GM10847 (cell line): ENCODE measurements around the gene BBS10.

Source experiments
- POLR2A ChIP-seq: IDR thresholded peaks from 2 replicates; pipeline ENCODE4 v1.6.1; 2011; ENCODE audit not compliant: insufficient read length; ENCODE audit errors: extremely low read depth

The BBS10 gene

DNA sequence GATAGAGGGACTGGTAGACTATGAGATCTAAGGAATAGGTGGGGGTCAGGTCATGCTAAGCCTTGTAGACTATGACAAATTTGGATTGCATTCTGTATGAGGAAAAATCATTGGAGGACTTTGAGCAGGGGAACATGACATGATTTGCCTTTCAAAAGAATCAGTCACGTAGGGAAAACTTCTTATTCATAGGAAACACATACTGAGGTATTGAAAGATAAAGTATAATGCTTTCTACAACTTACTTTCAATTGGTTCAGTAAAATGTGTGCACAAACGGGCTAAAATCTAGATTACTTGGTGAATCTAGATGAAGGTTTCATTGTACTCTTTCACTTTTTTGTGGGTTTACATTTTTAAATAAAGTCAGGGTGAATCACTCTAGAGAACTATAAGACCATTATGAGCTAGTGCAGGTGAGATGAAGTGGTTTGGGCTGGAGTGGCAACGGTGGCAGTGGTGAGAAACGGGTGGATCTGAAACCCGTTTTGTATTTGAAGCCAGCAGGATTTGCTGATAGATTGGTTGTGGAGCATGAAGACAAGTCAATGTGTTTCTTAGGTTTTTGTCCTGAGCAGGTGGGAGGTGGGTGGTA lies 6.7 kb downstream of the BBS10 start:
- TF ChIP-seq POLR2A: no peak

DNA sequence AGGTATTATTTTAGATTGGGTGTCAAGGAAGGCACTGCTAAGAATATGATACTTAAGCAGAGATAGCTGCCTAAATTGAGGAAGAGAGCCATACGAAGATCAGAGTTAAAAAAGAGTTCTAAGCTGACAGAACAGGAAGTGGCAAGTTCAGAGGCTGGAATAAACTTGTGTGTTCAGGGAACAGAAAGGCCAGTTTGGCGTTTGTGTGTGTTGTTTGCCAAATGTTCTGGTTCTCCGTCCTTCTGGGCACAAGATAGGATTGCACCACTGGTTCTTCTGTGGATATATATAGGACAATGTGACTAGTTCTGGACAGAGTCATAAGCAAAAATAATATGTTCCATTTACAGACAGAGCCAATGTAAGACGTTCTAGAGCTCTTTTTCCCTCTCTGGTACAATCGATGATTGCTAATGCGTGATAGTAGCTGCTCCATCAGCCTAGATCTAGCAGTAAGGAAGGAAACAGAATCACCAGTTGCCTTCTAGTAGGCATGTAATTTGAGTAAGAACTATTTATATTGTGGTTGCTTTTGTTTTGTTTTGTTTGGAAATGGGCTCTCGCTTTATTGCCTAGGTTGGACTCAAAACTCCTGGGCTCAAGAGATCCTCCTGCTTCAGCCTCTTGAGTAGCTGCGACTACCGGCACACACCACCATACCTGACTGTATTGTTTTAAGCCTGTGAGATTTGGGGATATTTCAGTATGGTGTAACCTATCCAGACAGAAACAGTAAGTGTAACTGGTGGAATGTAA lies 7.4 kb downstream of the BBS10 start:
- no peak for TF ChIP-seq POLR2A

DNA sequence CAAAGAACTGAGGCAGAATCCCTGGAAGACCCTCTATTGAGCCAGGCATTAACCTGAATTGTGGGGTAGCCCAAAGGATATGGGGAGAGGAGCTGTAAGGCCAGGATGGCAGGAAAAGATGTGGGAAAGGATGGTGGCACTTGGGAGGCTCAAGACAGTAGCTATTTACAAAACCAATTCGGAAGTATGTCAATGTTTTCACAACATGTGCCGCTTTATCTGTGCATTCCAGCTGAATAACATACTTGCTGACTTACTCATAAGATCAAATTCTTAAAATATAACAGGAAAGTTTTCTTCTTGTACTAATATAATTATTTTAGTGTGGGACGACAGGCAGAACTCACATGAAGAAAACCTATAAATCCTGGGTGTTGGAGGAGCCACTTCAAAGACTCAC lies 10.6 kb downstream of the BBS10 start:
- no peak for TF ChIP-seq POLR2A

DNA sequence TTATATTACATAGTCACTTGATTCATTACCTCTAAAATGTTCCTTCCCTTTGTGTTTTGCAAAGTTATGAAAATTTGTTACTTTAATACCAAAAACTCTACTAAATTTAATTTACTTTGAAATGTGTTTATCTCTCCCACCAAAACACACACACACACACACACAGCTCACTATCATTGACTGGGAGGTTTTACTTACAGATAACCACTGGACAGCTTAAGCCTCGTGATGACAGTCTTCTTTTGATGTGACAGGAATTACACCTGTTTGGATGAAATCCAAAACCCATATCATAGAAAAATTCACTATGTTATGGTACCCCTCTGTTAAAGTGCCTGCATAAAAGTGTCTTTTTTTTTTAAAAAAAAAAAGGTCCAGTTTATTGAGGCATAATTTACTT lies 15.6 kb downstream of the BBS10 start:
- TF ChIP-seq POLR2A: no peak

DNA sequence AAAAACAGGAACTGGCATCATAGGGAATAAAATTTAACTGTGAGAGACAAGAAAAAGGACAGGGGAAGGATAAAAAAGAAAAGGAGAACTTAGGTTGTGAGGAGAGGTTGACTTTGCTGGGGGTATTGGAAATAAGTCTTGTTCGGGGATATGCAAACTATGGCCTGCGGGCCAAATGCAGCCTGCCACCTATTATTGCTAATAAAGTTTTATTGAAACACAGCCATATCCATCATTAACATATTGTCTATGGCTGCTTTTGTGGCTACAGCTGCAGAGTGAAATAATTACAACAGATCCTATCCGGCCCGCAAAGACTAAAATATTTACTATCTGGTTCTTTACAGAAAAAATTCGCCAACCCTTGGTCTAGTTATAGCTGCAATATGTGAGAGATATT lies 18.6 kb downstream of the BBS10 start:
- TF ChIP-seq POLR2A: no peak

DNA sequence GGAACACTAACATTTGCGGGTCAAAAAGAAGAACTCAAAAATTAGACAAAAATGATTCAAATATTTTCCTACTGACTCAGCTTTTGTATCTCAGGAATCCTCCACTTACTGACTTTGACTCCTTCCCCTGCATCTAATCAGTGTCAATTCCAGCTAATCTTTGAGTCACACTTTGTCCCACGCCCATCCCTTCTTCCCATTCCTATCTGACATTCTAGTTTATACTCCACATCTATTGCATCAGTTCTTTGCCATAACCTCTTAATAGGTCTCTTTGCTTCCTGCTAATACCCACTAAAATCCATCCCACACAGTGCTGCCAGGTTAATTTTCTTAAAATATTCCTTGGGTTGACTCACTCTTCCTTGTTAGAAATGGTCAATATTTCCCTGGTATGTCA lies 19.1 kb downstream of the BBS10 start:
- TF ChIP-seq POLR2A: no peak

DNA sequence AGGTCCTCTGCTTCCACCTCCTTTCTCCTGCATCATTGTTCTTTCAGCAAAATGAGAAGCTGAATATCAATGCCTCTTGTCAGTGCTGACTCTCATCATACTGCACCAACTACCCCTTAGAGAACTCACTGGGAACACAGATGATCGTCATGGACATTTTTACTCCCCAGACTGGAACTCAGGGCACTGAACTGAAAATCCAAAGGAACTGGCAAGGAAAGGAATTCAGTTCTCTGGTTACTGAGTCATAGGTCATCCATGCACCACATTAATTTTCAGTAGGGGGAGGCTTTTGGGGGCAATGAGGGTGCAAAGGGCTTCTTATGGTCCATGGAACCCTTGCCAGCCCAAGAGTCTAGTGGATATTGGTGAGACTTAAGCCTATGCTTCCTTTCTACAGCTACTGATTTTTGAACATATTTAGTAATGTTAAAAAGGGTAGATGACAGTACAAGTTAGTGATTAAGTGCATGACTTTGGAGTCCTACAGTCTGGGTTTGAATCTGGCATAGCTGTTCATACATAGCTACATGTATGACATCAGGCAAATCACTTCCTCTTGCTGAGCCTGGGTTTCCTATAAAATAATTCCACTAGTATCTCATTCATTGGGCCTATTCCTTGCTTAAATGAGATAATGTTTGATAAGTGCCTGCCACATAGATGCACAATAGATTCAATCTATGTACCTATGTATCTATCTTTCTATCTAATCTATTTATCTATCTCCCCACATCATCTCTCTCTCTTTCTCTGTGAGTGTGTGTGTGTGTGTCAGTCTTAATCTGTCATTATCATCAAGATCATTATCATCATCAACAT lies 29.2 kb downstream of the BBS10 start:
- TF ChIP-seq POLR2A: no peak

DNA sequence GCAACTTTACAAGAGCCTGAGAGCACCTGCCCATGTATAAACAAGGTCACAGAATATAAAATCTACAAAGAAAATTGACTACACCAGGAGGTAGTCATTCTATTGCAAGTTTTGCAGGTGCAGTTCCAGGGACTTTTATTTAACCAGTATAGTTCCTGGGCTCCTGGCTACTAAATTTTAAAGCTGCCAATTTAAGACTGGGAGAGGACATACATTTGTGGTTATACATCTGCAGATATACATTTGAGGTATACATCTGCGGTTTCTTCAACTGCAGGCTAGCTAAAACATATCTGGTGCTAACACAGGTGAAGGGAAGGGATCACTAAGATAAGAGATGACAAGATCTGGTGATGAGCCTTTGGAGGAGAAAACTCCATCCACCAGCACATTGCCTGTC lies 30.2 kb downstream of the BBS10 start:
- TF ChIP-seq POLR2A: no peak

DNA sequence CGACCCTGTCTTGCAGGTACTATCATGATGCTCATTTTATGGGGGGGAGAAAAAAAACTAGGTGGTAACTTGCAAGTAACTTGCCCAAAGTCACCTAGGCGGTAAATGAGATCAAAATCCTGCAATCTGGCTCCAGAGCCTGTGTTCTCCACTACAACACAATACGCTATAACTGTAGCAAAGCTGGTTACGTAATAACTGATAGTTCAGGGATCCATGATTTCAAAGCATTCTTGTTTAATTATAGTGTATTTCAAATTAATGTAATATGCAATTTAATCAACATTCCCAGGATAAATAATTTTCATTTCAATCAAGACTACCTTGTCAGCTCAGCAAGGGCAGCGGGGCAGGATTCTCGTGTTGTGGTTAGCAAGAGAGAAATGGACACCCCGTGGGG lies 31.7 kb downstream of the BBS10 start:
- TF ChIP-seq POLR2A: no peak

DNA sequence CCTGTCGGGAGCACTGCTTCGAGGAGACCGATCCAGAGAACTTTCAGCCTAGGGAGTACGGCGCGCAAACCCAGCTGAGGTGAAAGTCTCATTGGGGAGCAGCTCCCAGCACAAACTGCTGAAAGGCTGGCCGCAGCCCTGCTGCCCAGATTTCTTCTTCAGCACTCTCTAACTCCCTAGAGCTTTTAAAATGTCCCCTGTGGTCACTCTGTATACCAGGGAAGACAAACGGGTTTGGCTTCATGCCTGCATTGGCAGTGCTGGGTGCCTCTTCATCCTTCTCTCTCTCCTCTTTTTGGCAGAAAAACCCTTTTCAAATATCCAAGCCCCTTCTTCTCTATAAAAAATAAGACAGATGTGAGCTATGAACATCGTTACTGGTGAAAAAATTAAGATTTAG lies 34.9 kb downstream of the BBS10 start:
- no peak for TF ChIP-seq POLR2A

DNA sequence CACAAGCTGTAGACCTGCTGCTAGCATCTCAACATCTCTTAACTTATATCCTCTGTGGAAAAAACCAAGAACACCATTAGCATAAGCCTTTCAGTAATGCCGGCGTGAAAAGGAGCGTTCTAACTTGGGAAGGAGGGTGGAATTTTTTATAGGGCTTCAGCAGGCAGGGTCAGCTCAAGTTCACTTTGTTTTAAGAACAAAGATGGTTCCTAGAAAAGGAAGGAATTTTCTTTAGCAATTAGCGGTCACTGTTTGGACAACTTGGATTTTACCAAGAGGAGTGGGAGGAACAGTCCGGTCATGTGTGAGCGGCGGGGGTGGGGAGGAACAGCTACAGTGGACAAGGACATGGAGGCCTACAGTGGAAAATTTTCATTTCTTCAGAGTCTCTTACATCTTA lies 35.9 kb downstream of the BBS10 start:
- TF ChIP-seq POLR2A: no peak

DNA sequence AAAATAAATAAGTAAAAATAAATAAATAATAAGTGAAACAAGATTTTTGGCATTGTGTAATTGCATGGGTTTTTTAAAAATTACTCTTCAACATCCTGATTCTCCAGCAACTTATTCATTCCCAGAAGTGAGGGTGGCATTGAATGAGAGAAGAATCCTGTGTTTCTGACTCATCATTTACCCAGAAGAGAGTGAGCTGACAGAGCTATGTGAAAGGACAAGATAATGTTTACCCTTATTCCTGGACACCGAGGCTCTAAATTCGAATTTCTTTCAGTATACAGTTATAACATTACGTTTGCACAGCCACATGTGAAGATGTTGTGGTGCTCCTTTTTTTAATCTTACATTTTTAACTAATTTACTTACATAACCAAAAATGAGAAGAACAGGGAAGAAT lies 36.4 kb downstream of the BBS10 start:
- no peak for TF ChIP-seq POLR2A

DNA sequence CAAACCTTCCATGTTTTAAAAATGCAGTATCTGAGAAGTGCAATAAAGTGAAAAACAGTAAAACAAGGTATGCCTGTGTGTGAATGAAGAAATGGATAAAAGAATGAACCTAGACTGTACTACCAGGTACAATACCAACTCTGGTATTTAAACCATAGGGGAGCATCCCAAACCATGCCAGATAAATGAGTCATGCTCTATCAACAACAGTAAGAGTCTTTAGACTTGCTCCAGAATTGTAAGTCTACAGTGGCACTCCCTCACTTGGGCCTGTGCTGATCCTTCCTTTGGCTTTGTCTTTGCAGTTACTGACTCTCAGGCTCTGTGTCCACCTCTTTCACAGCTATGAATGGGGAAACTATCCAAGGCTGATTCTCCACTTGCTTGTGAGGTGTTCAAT lies 38.1 kb downstream of the BBS10 start:
- TF ChIP-seq POLR2A: no peak

DNA sequence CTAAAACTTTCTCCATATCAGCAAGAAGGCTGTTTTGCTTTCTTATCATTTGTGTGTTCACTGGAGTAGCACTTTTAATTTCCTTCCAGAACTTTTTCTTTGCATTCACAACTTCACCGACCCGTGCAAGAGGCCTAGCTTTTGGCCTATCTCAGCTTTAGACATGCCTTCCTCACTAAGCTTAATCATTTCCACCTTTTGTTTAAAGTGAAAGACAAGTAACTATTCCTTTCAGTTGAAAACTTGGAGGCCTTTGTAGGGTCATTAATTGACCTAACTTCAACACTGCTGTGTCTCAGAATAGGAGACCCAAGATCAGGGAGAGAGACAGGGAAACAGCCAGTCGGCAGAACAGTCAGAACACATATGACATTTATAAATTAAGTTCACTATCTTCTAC lies 39.3 kb downstream of the BBS10 start:
- no peak for TF ChIP-seq POLR2A

DNA sequence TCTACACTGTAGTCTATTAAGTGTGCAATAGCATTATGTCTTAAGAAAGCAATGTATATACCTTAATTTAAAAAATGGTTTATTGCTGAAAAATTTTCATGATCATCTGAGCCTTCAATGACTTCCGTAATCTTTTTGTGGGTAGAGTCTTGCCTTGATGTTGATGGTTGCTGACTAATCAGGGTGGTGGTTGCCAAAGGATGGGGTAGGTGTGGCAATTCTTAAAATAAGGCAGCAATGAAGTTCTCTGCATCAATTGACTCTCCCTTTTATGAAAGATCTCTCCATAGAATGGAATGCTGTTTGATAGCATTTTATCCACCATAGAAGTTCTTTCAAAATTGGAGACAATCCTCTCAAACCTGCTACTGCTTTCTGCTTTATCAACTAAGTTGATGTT lies 41.1 kb downstream of the BBS10 start:
- no peak for TF ChIP-seq POLR2A

DNA sequence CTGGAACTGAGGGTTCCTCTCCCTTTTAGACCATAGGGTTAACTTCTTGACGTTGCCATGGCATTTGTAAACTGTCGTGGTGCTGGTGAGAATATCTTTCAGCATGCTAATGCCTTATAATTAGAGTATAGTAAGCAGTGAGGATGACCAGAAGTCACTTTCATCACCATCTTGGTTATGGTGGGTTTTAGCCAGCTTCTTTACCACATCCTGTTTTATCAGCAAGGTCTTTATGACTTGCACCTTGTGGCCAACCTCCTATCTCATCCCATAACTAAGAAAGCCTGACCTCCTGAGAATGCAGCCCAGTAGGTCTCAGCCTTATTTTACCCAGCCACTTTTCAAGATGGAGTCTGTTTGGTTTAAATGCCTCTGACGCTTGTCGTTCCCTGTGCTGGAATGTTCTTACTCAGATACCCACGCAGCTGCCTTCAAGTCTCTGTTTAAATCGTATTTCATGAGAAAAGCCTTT lies 44.2 kb downstream of the BBS10 start:
- no peak for TF ChIP-seq POLR2A
